ENCODE data around the gene VAC14.

Gene VAC14

DNA sequence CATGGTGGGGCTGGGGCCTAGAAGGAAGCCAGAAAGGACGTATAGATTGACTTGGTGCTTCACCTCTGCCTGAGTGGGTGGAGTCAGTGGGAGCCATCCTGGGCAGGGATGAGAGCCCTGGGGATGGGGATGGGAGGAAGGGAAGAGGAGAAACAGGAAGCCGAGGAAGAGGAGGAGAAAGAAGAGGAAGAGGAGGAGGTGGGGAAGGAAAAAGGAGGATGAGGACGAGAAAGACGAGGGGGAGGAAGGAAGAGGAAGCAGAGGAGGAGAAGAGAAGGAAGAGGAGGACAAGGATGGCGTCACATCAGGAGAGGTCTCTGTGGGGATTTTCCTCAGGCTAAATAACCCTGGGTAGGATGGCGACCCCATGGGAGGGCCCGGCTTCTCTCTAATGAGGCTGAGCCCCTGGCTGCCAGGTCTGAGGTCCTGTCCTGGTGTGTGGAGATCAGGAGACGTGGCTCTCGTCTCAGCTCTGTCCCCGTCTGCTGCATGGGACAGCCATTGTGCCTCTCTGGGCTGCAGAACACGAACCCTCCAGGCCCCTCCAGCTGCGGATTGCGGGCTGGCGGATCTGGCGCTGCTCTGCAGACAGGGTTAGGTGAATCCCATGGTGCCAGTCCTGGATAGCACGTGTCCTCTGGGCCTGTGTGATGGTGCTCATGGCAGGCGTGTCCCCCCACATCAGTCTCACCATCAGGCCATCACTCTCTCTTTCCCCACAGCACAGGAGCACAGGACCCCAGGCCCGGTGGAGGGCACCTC lies 79.6 kb downstream of the VAC14 start:
- no peak for DNase-seq

DNA sequence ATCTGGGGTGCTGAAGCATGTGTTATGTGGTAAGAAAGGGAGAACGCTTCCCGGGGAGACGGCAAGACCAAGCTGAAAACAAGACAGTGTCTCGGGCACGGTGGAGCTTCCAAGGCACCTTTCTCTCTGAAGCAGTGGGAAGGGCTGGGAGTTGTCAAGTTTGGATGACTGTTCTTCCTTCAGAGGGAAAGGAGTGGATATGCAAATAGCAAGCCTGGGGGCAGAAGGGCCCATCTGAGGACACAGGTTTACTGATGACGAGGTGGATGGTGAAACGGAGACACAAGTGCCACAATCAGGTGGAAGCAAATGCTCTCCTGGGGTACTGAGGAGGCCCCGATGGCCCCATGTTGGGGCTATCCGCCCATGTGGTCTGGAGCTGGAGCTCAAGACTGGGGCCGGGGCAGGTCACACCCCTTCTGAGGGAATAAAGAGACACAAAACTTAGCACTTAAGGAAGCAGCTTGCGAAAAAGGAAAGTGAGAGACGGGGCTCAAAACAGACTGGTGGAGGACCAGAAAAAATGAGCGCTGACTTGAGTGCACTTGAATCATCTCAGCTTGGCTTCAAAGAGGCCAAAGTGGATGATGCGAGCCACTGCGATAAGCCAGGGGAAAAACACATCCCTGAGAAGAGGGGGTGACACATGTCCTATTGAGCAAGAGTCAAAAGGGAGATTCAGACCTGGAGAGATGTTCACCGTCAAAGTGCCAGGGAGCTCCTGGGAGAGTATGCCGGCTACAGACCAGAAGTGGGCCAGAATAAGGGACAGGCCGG lies 80.3 kb downstream of the VAC14 start:
- DNase-seq: no peak

DNA sequence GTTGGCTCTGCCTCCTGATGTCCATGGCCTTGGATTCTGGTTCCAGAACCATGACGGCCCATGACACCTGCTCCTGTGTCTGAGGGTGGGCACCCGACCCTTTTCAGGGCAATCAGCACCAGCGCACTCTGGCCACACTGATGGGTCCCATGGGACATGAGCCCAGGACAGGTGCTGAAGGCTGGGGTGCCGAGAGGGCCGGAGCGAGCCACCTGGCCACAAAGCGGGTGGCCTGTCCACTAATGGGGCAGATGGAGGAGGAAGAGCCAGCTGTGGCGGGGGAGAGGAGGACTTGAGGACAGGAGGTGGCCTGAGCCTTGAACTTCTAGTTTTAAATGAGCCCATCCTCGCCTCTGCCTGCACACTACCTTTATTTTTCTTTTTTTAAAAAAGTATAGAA lies 83.9 kb downstream of the VAC14 start:
- DNase-seq: no peak

DNA sequence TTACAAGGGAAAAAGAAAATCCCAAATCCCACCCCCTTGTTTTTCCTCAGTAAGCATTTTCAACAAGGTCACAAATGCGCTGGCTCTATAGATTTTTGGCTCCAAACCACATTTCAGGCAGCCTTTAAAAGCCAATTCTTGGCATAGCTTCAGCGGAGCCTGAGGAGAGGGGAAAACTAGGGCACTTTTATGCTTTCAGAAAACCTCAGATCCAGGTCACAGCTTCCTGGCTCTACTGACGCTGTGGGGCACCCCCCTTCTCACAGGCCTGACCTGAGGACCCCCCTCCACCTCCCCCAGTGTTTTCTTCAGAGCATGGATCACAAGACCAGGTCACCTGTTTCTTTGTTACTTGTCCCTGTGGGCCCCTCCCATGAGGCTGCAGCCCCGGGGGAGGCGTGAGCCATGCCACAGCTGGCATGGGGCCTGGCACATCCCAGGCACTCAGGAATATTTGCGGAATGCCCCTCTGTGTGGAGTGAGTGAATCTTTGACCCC lies 85.0 kb downstream of the VAC14 start:
- no peak for DNase-seq

DNA sequence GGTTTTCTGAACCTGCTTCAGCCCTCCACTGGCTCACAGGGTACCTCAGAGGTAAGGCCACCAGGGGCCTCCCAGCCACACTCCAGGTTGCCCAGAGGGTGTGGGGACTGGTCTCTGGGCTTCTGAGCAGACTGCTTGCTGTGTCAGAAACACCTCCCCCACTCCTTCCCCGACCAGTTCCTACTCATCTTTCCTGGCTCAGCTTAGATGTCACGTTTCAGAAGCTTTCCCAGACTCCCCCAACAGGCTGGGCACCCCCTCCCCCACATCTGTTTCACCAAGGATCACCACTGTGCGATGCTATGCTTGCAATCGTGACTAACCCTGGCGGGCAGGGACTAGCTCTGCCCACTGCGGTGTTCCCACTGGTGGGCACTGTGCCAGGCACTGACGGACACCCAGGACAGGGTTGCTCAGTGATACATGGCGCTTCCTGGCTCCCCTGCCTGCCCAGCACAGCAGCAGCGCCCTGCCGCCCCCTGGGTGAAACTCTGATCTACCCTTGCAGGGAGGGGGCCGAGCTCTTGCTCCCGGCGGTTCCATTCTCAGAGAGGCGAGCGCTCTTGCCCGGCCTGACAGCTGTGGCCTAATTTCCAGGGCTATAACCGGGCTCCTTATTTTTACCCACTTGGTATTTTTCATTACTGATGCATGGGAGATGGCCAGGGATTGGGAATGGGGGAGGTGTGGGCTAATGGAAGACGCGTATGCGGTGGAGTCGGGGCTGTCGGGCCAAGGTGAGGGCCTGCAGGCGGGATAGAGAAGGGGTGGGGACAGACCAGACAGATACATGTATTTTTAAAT lies 85.7 kb downstream of the VAC14 start:
- DNase-seq: no peak

DNA sequence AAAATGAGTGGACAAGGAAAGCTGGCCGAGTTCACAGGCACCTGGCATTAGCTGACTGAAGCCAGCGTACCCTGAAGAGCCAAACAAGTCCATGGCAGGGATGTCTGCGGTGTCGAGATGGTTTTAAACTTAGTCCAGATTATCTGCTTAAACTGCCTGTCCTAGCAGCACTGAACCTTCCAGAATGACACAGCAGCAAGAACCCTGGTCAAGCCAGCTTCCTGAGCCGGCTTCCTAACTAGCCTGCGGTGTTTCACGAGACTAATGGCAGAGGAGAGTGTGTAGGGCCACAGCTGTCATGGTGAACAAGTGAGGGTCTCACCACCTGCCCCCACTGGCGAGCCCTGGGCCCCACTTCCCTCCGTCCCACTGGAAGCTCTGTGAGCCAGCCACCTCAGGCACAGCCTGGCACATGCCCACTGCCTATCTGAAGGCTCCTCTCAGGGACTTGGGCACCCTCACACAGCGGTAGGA lies 86.3 kb downstream of the VAC14 start:
- DNase-seq: no peak

DNA sequence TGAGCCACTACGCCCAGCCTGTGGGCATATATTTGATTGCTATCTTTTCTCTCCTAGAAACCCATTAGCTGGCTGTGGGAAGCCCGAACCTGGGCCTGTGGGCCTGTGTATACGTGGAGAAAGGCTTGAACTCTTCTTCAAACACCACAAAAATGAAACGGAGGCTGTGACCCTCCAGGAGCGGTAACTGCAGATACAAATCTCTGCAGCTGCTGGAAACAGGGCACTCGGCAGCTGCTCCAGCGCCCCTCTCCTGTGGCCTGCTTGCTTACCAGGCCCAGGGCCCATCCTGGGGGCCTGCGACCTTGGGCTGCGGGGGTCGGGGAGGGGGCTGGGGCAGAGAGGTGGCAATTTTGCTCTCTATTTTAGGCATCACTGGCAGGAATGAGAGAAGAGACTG lies 87.1 kb downstream of the VAC14 start:
- DNase-seq: no peak

DNA sequence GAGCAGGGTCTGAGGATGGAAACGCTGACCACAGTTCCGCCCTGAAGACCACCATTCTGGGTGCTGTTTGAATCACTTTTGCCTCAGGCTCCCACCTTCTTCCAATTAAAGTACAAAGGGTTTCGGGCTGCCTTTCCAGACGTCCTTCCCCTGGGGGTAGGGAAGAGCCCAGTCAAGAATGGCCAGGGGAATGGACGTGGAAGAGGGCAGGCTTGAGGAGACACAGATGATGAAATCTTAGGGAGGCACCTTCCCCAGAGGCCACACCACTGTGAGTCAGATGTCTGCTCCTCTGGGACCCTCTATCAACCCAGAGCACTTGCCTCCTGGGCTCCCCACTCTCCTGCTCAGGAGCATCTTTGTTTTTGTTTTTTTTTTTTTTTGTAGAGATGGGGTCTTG lies 87.6 kb downstream of the VAC14 start:
- DNase-seq: no peak

DNA sequence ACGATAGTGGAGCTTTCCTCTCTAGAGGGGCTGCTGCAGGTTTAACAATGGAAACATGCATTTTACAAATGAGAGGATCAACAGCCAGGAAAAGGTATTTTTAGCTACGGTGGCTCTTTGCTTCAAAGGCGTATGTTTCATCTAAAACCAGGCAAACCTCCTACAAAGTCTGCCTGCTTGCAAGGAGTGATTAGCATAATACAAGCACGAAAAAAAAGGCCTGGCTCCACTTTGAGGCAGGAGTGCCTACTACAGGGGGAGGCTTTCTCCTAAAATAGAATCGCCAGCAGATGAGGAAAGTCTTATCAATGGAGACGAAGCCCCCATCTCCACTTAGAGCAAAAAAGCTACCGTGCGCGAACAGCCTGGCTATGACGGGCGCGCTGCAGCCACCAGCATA lies 88.0 kb downstream of the VAC14 start:
- no peak for DNase-seq

DNA sequence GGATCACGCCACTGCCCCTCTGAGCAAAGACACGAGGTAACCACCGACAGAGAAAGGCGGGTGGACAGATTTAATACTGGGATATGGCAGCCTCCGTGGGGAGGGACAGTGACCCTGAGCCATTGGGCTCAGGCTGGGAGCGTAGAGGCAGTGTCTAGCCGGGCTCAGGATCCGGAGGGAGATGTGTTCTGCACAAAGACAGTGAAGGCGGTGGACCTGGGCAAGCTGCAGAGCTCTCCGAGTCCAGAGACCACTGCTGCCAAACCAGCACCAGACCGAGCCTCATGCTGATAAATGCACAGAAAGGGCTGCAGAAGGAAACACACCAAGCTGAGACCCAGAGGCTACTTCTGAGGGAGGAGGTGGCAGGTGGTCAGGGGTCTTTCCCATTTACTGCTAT lies 88.6 kb downstream of the VAC14 start:
- no peak for DNase-seq

DNA sequence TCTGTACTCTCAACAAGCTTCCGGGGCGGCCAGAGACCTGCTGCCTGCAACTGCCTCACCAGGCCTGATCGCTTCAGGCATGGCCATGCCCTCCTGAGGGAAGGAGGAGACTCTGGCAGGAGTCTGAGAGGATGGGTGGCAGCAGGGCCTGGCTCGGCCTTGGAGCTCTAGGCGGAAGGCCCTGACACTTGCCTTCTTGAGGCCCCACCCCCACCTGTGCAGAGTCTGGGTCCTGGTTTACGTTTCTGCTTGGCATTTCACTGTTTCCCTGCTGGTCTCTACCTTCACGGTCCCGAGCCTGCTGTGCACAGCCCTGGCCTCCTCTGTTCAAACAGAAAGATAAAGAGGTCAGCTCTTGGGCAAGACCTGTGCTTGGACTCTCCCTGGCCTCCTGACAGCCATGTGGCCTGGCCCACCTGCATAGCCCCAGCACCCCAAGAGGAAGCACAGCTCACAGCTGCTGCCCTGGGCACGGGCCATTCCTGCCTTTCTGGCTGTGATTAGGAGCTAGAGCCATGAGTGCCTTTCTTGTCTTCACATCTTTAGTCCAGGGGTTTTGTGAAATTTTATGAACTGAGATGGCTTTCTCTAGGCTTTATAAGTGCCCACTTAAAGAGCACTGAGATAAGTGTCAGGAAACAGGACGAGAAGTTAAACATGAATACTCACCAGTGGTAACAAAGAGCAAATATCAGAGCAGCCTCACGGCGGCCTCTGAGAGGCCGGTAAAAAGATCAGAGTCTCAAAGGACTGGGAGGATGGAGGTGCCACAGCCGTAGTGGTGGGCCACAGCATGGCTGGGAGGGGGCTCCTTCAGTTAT lies 89.5 kb downstream of the VAC14 start:
- no peak for DNase-seq

DNA sequence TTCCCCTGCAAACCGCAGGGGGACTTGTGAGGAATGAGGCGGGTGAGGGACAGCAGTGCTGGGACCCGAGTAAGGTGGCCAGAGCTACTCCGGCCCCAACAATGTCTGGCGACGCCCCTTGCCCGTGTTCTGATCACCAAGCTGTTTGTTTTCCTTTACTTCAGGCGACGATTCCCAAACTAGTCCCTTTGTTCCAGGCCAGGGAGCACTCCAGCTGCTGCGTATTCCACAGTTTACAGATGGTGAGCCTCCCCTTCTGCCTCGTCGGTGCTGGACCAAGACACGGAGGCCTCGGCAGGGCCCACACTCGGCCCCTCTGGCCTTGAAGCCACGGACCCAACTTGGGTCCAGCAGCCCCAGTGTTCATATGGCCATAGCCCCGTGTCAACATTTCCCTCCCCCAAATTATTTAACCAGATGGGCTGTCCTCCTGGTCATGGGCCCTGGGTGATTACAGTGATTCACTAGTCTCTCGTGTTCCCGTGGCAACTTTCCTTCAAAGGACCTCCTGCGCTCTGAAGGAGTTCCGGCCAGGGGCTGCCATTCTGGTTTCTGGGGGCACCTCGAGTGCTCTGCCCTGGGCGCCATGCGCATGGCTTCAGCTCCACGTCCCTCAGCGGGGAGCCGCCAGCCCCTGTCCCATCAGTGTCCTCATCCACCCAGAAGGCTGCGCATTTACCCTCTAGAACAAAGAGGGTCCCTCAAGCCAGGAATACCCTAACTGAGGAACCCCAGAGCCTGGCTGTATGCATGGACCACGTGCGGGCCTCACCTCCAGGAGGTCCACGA lies 90.3 kb downstream of the VAC14 start:
- DNase-seq: no peak

DNA sequence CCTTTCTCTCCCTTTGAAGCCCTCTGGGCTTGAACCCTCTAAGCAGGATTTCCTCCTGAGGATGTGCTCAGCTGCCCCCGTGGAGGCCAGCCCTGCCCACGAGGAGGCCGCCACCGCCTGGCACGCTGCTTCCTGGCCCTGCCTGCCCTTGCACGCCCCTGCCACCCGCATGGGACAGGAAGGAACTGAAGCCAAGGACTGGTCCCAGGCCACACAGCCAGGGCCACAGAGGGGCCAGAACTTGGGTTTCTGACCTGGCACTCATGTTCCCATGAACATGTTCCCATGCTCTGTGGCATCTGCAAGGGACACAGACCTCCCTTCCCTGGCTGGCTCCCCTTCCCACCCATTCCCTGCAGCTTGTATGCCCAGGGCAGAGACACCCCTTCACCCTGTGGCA lies 91.0 kb downstream of the VAC14 start:
- no peak for DNase-seq

DNA sequence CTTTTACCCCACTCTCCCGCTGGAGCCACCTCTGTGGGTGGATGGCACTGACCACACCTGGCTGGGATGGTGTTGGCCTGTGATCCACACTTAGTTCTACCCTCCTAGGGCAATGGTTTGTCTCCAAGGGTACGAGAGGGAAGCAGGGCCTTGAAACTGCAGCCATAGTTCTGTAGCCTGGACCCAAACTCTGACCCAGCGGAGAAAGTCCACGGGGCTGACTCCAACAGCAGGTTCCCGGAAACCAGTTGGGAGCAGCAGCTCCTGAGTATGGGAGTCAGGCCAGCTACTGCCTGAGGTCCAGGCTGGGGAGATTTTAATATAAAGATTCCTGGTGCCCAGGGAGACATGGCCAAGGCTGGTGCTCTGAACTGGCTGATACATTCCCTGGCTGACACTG lies 91.5 kb downstream of the VAC14 start:
- no peak for DNase-seq

DNA sequence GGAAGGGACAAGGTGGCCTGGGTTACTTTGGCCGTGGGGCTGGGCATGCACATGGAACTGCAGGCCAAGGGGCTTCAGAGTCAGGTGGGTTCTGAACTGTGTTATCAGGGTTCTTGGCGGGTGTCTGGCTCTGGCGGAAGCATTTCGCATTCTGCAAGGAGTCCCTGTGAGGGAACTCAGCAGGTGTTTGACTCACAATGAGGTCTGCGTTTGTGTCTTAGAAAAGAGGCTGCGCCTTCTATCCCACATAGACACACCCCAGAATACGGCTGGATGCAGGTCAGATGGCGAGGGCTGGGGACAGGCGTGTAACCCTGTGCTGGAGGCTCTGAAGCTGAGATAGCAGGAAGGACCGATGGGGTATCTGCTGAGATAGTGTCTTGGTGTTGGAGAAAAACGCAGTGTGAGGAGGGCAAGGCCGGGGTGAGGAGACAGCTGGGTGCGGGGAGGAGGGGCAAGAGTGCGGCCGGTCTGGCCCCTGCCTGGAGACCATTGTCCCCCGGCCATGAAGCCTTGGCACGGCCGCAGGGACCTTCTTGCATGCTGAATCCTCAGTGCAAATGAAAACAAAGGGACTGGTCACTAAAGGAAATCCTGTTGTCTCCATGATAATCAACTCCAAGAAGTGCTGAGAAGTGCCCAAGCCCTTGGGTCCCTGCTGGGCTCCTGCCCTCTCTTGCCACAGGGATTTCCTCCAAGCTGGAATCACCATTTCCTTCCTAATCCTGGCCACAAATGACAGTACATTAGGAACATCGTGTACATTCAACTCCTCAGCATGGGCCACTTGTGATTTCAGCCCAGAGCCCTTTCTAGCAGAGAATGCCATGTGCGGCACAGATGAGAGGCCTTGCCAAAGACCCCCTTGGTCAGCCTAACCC lies 92.4 kb downstream of the VAC14 start:
- DNase-seq: no peak

DNA sequence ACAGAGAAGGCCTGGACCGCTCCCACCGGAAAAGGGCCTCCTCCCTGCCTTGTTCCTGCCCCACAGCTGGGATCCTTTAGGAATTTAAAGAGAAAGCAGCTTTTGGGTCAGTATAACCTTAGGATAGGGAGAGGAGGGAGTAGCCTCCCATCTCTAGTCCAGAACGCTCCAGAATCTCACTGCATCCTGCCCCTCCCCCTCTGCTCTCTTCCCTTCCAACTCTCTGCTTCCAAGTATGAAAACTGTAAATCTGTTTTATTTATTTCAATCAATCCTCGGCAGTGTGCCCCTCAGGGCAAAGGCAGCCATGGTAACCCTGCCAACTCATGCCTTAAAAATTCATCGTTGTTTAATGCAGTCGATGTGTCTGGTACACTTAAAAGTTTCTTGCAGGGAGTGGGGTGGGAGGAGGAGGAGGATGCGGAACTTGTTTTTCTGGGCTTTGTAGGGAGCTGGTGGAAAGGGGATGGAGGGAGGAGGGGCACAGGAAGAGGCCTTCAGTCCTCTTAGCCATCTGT lies 94.0 kb downstream of the VAC14 start:
- no peak for DNase-seq

DNA sequence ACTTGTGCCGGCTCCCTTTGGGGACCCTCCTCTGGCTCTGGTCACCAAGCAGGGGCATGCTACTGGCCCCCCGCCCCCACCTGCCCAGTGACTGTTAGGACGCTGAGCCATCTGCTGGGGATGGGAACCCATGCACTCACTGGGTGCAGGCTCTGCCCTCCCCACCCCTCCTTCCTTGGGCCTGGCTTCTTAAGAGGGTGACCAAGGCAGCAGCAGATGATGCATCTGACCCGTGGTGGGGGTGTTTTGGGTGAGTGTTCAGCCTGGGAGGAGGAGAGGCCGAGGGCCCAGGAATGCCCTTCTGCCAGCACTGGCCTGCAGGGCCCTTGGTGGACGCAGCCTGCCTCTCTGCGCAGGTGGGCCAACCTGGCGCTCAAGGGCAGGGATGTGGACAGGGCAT lies 95.9 kb downstream of the VAC14 start:
- no peak for DNase-seq

DNA sequence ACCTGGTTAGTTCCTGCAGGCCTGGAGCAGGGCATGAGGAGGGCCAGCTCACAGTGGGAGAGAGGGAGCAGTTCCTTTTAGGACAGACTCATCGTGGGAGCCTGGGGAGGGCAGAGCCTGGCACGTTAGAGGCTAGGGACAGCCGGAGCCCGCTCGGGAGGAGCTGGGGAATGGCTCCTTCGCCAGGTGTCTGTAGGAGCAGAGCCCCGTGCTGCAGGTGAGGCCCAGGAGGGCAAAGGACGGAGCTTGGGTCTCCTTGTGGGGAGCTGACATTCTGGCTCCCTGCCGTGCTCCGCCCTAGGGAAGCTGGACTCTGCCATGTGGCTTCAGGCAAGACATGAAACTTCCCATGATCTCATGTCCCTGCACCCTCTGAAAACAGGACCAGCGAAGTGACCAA lies 96.4 kb downstream of the VAC14 start:
- no peak for DNase-seq

DNA sequence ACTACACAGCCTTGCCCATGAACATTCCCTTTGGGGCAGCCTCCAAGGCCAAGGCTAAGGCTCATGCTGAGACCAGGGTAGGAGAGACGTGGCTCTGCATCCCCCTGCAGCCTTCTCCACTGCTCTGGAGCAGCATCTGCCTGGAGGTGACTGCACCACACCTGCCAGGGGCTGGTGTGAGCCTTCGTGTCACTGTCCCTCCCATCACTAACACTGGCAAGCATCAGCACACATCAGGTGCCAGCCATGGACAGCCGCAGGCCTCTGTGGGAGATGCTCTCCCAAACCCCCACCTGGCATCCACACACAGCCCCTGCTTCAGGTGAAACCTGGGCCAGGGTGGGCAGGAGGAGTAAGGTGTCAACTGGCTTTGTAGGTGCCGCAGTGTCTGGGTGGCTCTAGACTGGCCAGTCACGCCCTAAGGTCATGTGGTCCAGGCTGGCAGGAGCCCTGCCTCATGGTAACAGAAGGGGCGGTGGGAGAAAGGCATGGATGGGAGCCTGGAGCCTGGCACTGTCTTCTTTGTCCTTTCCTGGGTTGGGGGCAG lies 97.0 kb downstream of the VAC14 start:
- DNase-seq: no peak
